NCI-H2171 (cell line): ENCODE measurements around the gene GAS2.
"Not testable (repeated sequence)": the region's sequence is repeated elsewhere in the genome, so short reads cannot be mapped to it uniquely, and the experiment has no call there.

Experiments used
- DNase-seq: peaks from one replicate; lab custom pipeline; 2025; lab: John Stamatoyannopoulos, UW

The GAS2 gene

GRCh38 chr11:22666325-22666687, at the start of gene GAS2:
Gene GAS2 (plus strand): TSS chr11:22666611. CDS start chr11:22674870, 8,259 bp downstream.
- peak; percentile 74 for DNase-seq

GRCh38 chr11:22617868-22618267, 48.5 kb upstream of the GAS2 start:
- DNase-seq: no peak

DNA sequence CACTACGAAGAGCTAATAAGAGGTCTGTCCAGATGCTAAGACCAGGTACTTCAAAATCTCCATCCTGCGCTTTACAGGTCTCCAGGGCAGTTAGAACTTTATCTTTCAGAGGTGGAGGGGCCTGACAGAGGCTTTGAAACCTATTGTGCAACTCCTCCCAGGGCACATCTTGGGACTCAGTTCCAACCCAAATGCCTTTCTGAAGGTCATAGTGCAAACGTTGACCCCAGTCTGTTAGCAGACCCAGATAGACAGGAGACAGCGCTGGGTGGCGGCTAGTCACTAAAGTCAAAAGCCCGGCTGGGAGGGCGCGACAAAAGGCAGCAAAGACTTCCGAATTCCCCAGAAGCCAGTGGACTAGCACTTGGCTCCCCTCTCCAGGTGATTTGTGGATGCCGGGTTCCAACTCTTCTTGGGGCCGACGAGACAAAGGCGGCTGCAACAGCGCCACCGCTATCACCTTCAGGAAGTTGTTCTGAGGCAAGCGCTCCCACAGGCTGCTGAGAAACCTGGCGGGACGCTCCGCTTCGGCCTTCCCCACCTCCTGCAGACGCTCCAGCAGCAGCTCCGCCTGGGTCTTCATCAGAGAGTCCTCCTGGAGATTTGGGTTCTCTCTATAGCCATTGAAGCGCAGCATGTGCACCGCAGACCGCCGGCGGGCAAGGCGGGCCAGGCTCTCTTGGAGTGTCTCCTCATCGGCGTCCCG, 41.5 kb upstream of the GAS2 start:
- peak; percentile 81 for DNase-seq

DNA sequence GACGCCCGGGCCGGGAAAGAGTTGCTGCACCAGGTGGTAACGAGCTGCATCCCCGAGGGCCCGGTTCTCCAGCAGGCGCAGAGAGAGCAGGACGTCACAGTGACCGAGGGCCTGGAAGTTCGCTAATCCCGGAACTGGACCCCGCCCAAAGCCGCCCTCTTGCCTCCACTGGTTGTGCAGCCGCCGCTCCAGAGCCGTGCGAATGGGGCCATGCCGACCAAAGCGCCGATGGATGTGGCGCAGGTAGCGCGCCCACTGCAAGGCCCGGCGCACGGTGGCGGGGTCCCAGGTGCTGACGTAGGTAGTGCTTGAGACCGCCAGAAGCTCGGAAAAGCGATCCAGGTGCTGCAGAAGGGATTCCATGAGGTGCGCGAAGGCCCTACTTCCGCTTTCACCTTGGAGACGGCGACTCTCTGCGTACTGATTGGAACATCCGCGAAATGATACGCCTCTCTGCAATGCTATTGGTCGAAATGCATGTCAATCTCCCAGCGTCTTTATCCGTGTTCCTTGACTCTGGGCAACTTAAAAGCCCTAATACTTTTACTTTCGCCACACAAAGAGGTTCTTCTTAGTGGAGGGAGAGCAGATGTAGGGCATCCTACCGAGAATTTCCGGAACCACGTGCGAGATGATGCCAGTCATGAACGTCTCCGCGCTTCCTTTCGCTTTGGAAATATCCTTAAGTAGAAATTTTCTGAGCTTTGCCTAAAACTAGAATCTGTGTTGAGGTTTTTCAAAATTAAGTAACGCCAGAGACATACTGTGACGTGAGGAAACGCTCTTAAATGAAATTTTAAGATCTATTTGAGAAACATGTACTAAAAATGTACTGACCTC, 40.7 kb upstream of the GAS2 start, which contains the start of gene FANCF:
Gene FANCF (minus strand): TSS at position 376 of the 840 bp plus-strand sequence. CDS start 13 bp downstream, at position 363.
- DNase-seq: peak; percentile 99

- no peak for DNase-seq
Measured at GRCh38 chr11:22626573-22627239, 39.7 kb upstream of the GAS2 start.

DNA sequence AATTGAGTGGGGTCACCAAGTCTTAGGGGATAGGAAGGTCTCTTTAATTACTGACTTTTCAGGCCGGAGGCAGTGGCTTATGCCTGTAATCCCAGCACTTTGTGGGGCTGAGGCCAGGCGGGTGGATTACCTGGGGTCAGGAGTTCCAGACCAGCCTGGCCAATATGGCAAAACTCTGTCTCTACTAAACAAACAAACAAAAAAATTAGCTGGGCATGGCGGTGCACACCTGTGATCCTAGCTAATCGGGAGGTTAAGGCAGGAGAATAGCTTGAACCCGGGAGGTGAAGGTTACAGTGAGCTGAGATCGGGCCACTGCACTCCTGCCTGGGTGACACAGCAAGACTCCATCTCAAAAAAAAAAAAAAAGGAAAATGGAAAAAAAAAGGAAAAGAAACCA, 39.0 kb upstream of the GAS2 start:
- no peak for DNase-seq

DNA sequence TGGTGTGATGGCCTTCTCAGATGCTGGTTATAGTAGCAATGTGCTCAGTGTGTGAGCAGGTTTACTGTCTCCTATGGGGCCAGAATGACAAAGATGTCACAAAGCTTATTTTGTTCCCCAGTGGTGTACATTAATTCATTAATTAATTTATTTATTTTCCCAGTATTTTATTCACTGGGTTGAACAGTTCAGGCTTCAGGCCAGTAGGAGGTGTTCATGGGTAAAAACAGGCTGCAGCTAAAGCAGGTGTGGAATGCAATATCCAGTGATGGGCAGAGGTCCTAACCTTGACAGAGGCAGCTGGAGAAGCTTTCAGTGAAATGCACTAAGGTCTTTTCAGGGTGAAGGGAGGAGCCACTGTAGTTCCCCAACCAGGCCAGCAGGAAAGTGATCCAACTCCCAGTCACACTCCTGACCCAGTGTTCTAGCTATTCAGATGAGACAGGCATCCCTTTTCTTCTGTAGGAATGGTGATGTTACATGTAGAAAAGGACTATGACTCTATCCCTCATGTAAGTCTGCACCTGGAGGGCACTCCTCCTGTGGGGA, 33.0 kb upstream of the GAS2 start:
- no peak for DNase-seq

GRCh38 chr11:22634897-22635629, 31.3 kb upstream of the GAS2 start:
- DNase-seq: peak; percentile 56

DNA sequence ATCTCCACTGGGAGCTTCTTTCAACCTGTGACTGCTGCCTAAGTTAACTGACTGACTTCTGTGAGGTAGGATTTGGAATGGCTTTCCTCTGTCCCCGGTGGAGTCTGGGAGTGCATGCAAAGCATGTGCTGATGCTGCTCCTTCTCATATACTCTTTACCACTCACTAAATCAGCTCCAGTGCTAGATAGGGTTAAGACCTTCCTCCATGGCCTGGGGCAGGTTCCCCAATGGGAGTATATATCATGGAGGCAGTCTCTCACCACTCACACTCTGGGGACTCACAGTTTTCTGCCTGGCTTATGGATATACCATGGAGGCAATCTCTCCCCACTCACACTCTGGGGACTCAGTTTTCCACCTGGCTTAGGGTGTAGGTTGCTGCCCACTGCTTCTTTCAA, 30.7 kb upstream of the GAS2 start:
- DNase-seq: no peak

DNA sequence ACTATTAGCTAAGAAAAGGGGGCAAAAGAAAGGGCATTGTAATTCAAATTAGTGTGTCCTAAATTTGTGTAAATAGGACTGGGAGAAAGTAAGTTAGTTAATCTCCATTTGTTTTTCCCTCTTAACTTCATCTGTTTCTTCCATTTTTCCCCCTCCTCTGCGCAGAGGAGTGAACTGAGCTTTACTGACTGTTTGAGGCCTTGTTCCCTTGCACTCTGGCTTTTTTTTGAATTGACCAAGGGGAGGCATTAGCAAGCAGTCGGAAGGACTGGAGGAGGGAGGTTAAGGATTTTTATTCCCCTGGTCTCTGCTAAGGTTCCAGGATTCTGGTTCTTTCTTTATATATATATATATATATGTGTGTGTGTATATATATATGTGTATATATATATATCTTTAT, 25.5 kb upstream of the GAS2 start:
- DNase-seq: no peak

DNA sequence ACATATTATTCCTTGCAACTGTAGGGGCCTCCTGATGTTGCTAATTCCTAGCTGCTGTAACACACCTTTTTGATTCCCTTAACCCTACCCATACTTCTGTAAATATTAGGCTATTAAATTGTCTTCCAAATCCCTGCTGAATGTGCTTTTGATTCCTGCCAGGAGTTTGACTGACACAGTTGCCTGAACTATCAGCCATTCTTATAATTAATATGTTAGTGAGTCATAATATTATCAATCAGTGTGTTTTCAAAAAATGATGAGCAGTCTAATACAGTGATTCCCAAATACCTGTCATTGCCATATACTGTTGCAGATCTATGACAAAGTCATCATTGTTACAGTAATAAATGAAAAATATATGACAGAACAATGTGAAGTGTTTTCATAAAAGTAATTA, 24.9 kb upstream of the GAS2 start:
- DNase-seq: no peak

GRCh38 chr11:22652346-22652745, 14.1 kb upstream of the GAS2 start:
- DNase-seq: not testable (repeated sequence)

DNA sequence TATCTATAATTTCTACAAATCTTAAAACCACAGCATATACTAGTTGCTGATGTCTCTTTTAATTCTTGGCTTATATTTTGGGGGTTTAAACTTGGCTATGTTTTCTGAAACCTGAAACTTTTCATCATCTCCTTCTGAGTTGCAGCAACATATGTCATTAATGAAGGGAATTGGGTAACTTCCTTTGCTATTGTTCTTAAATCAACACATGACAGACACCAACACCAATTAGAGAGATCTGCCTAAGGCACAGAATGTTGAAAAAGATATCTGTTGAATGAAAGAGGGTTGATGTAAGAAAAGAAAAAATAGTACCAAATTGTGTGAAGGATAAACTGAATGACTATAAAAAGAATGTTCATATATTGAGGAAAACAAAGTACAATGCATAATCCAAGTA, 10.3 kb upstream of the GAS2 start:
- DNase-seq: peak; percentile 76

- no peak for DNase-seq
Measured at GRCh38 chr11:22657101-22657694, 9.2 kb upstream of the GAS2 start.

GRCh38 chr11:22659783-22660182, 6.6 kb upstream of the GAS2 start:
- DNase-seq: no peak

GRCh38 chr11:22666688-22667439, 453 bp downstream of the GAS2 start:
- peak; percentile 72 for DNase-seq

GRCh38 chr11:22668005-22668796, 1.8 kb downstream of the GAS2 start:
- no peak for DNase-seq

DNA sequence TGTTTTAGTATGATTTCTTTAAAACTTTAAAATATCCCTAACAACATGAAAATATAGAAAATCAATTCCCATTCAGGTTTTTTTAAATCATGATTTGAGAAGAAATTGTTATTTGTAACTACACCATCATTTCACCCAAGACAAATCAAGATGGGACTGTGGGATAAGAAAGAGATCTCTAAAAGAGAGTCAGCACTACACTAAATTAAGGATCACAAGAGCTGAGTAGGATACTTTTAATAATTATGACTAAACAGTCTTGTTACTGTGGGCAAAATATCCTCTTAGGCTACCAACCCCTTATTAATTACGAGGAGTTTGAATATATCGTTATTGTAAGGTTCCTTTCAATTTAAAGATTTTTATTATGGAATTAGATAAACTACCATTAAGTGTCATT, 3.0 kb downstream of the GAS2 start:
- DNase-seq: no peak

DNA sequence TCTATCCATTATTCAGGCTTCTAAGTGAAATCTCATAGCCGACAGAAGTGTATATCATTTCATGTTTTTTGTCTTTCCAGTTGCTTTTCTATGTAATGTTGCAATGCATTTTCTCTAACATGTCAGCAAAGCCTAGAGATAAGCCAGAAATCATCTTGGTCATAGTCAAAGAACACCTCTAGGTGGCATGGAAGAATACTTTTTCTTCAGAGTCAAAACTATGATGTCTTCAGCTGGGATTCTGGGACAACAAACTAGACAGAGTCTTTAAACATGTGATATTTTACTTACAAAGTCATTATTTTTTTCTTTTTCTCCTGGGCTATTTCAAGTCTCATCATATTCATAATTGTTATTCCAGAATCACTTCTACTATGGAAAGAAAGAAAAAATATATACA, 4.4 kb downstream of the GAS2 start:
- DNase-seq: no peak

DNA sequence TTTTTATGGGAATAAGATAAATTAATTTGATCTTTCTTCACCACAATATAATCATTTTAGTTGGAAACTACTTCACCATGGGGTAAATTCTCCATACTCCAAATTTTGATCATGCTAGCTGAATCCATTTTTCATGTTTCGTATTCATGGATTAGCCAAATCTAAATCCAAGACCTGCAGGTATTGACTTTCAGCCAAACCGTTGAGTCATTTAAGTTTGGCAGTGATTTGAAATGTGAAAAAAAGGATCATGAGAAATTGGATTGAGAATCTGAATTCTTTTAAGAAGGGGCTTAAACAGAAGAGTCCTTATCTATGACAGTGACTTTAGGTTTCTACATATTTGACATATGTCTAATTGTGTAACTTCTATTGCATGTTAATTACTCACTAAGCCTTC, 5.3 kb downstream of the GAS2 start:
- no peak for DNase-seq
